ENCODE results near the gene NOTO. TPM values are rescaled to one million over a fixed set of nuclear protein-coding genes. Genes with fewer than 3 reads are reported as not detected.

Gene NOTO
- total RNA-seq = not detected in 2 replicates

GRCh38 chr2:73202156-73203054 is at the start of gene NOTO:
Gene NOTO (plus strand): TSS chr2:73202574. CDS start chr2:73202667, 93 bp downstream.

GRCh38 chr2:73214120-73215035 is 12.0 kb downstream of the NOTO start, which contains the start of gene SMYD5:
Gene SMYD5 (plus strand): TSS chr2:73214245. CDS start chr2:73214267, 22 bp downstream.

GRCh38 chr2:73233154-73233931 is 31.0 kb downstream of the NOTO start, which contains the start of gene PRADC1:
Gene PRADC1 (minus strand): TSS chr2:73233239. CDS start chr2:73233160, 79 bp downstream.

GRCh38 chr2:73233932-73234832 is 31.8 kb downstream of the NOTO start, which contains the start of gene CCT7:
Gene CCT7 (plus strand): TSS chr2:73234308. CDS start chr2:73234379, 71 bp downstream.

Other genes with a start within 250 kb of the NOTO start
- 7.5 and 8.7 TPM in 2 replicates for gene SFXN5, start 130.9 kb upstream of the NOTO start, total RNA-seq
- 35.8 and 45.3 TPM in 2 replicates for gene RAB11FIP5, start 89.6 kb upstream of the NOTO start, total RNA-seq
- 21.9 and 27.5 TPM in 2 replicates for gene SMYD5, start 11.7 kb downstream of the NOTO start, total RNA-seq
- 4.9 and 8.0 TPM in 2 replicates for gene PRADC1, start 30.7 kb downstream of the NOTO start, total RNA-seq
- 351 and 397 TPM in 2 replicates for gene CCT7, start 31.7 kb downstream of the NOTO start, total RNA-seq
- 2.8 and 3.9 TPM in 2 replicates for gene FBXO41, start 81.9 kb downstream of the NOTO start, total RNA-seq
- gene EGR4, start 91.0 kb downstream of the NOTO start, total RNA-seq = not detected in 2 replicates
- 7.7 and 8.7 TPM in 2 replicates for gene ALMS1, start 183.3 kb downstream of the NOTO start, total RNA-seq